T-helper 17 cell (primary cell): ENCODE results near the gene GPR61. TPM values are rescaled to one million over a fixed set of nuclear protein-coding genes. Genes with fewer than 3 reads are reported as not detected.

Experiments
- ATAC-seq: fragments of 150-1000 bp; cut with Tn5 transposase; 2 replicates; pipeline ENCODE4 v1.10.0; 2021; ENCODE audit warnings: mild to moderate bottlenecking, moderate library complexity
- DNase-seq, 3 donors: peaks; one replicate each; pipeline versions ENCODE4 v3.0.0 to v3.0.0-alpha.2; 2020 to 2021
- H3K9me3 ChIP-seq: one replicate; pipeline ENCODE4 v1.7.0; 2013; ENCODE audit warnings: low read length, mild to moderate bottlenecking; ENCODE audit not compliant: control insufficient read depth, poor library complexity, severe bottlenecking
- H3K27ac Mint-ChIP-seq: one replicate; pipeline ENCODE4 v1.8.0; 2022; ENCODE audit warnings: mild to moderate bottlenecking, moderate library complexity, mixed read lengths
- H3K27me3 Mint-ChIP-seq: one replicate; pipeline ENCODE4 v1.8.0; 2022; ENCODE audit warnings: mixed read lengths
- H3K36me3 Mint-ChIP-seq: one replicate; pipeline ENCODE4 v1.8.0; 2022; ENCODE audit warnings: low read depth, mixed read lengths
- H3K4me1 Mint-ChIP-seq: one replicate; pipeline ENCODE4 v1.8.0; 2022; ENCODE audit warnings: mild to moderate bottlenecking, mixed read lengths
- H3K4me3 Mint-ChIP-seq: one replicate; pipeline ENCODE4 v1.8.0; 2022; ENCODE audit warnings: mild to moderate bottlenecking, moderate library complexity, mixed read lengths
- total RNA-seq, 4 donors: library from RNA in 2 of 4; stranded (reverse) in 2 of 4; gene quantifications; one replicate each; pipeline ENCODE4 v1.2.3 and lab custom pipeline; 2022 to 2026

Gene GPR61
- total RNA-seq, 2 donors from 2014 or later: 0.20 to 0.65 TPM

DNA sequence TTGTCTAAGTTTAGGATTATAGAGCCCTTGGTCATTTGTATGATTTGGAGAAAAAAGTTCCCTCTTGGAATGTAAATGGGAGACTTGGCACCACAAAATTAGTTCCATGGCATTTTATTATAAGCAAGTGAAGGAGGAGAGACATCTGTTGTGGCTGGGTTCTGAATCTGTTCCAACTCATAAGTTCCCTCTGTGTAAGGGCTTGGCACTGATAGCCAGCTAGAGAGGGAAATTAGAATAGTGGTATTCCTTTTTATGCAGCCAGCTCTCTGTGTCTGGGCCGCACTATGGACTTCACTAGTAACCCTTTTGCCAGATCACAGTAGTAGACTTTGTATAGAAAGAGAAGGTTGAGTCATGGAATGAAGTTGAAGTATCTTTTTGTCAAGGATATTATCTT lies 39.8 kb downstream of the GPR61 start:
- Mint-ChIP-seq H3K36me3 (peaks cover 7% of the 10 kb centered on the region), H3K27ac (no peak overlapping the region), H3K27me3 (no peaks in the 10 kb centered on the region), H3K4me3 (no peak overlapping the region), H3K4me1 (peaks cover 4% of the 10 kb centered on the region)
- no peaks in the 10 kb centered on the region for H3K9me3 ChIP-seq
- ATAC-seq: no peak
- DNase-seq: no peak

- peaks cover 6% of the 10 kb centered on the region for H3K4me1 Mint-ChIP-seq
- ATAC-seq (no peak), DNase-seq (no peak)
- H3K27ac Mint-ChIP-seq: peak overlapping the region; percentile 41
- H3K36me3 Mint-ChIP-seq: peaks cover 4% of the 10 kb centered on the region
- H3K27me3 Mint-ChIP-seq: no peaks in the 10 kb centered on the region
- H3K4me3 Mint-ChIP-seq: no peak overlapping the region
- H3K9me3 ChIP-seq: no peaks in the 10 kb centered on the region
These were observed 42.3 kb downstream of the GPR61 start for GRCh38 chr1:109582021-109582420.

- Mint-ChIP-seq H3K36me3 (peaks cover 20% of the 10 kb centered on the region), H3K4me1 (peaks cover 16% of the 10 kb centered on the region), H3K4me3 (no peak overlapping the region), H3K27me3 (no peaks in the 10 kb centered on the region), H3K27ac (peak overlapping the region; percentile 27)
- no peaks in the 10 kb centered on the region for H3K9me3 ChIP-seq
- ATAC-seq (no peak), DNase-seq (no peak)
These were observed 45.1 kb downstream of the GPR61 start for GRCh38 chr1:109584766-109585165.

GRCh38 chr1:109586055-109586454 lies 46.4 kb downstream of the GPR61 start:
- Mint-ChIP-seq H3K4me3 (no peak overlapping the region), H3K36me3 (peaks cover 20% of the 10 kb centered on the region), H3K4me1 (peaks cover 19% of the 10 kb centered on the region), H3K27me3 (no peaks in the 10 kb centered on the region), H3K27ac (no peak overlapping the region)
- no peak for ATAC-seq
- no peaks in the 10 kb centered on the region for H3K9me3 ChIP-seq
- DNase-seq: no peak

DNA sequence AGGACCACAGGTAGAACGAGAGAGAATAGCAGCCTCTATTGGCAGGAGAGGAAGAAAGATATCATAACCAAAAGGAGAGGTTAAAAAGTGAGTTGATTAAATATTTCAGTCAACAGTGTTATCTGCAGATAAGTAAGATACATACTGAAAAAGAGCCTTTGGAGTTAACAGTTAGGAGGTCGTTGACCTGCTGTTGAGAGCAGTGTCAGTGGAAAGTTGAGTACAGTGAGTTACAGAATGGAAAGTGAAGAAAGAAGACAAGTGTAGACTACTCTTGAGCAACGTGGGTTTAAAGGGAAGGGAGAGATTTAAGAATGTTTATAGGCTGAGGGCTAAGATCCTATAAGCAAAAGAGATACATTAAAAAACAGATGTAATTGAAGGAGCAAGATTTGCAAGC lies 49.5 kb downstream of the GPR61 start:
- no peaks in the 10 kb centered on the region for H3K27me3 Mint-ChIP-seq
- H3K36me3 Mint-ChIP-seq: peaks cover 20% of the 10 kb centered on the region
- no peaks in the 10 kb centered on the region for H3K9me3 ChIP-seq
- H3K4me3 Mint-ChIP-seq: no peak overlapping the region
- no peak for ATAC-seq
- peaks cover 19% of the 10 kb centered on the region for H3K4me1 Mint-ChIP-seq
- no peak for DNase-seq
- peak overlapping the region; percentile 84 for H3K27ac Mint-ChIP-seq

DNA sequence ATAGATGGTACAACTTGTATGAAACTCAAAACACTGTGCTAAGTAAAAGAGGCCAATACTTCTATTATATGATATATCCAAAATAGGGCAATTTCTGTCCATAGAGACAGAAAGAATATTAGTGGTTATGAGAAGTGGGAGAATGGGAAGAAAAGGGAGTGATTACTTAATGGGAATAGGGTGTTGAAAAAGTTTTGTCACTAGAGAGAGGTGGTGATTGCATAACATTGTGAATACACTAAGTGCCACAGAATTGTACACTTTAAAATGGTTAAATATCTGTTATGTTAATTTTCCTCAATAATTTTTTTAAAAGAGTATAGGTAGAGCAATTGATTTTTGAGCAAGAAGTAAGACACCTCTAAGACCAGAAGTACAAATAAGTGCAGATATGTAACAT lies 50.0 kb downstream of the GPR61 start:
- DNase-seq: no peak
- peak overlapping the region; percentile 84 for H3K27ac Mint-ChIP-seq
- no peak overlapping the region for H3K4me3 Mint-ChIP-seq

GRCh38 chr1:109592916-109593315 lies 53.2 kb downstream of the GPR61 start:
- H3K4me3 Mint-ChIP-seq: no peak overlapping the region
- H3K9me3 ChIP-seq: no peaks in the 10 kb centered on the region
- ATAC-seq (no peak), DNase-seq (no peak)
- peak overlapping the region; percentile 24 for H3K27ac Mint-ChIP-seq
- H3K36me3 Mint-ChIP-seq: peaks cover 15% of the 10 kb centered on the region
- no peaks in the 10 kb centered on the region for H3K27me3 Mint-ChIP-seq
- H3K4me1 Mint-ChIP-seq: peaks cover 11% of the 10 kb centered on the region

More for the DNA sequence above, 50.0 kb downstream of the GPR61 start:
- Mint-ChIP-seq H3K36me3 (peaks cover 20% of the 10 kb centered on the region), H3K27me3 (no peaks in the 10 kb centered on the region), H3K4me1 (peaks cover 16% of the 10 kb centered on the region)
- H3K9me3 ChIP-seq: no peaks in the 10 kb centered on the region
- ATAC-seq: no peak

- peaks cover 8% of the 10 kb centered on the region for H3K4me1 Mint-ChIP-seq
- ATAC-seq (no peak), DNase-seq (no peak)
- no peak overlapping the region for H3K4me3 Mint-ChIP-seq
- no peak overlapping the region for H3K27ac Mint-ChIP-seq
- H3K27me3 Mint-ChIP-seq: no peaks in the 10 kb centered on the region
- no peaks in the 10 kb centered on the region for H3K9me3 ChIP-seq
- peaks cover 2% of the 10 kb centered on the region for H3K36me3 Mint-ChIP-seq
These were observed 55.9 kb downstream of the GPR61 start for GRCh38 chr1:109595531-109595930.

Other genes starting within 250 kb of the GPR61 start
- gene MYBPHL, start 232.9 kb upstream of the GPR61 start, total RNA-seq: not detected
- 1 to 10 TPM in 1 of 2 donors, under 1 TPM in 1; 0.57 to 2.6 TPM for gene SORT1, start 142.0 kb upstream of the GPR61 start, total RNA-seq
- 10 to 100 TPM; 48.6 to 53.1 TPM for gene PSMA5, start 113.4 kb upstream of the GPR61 start, total RNA-seq
- gene SYPL2, start 73.3 kb upstream of the GPR61 start, total RNA-seq: not detected
- 10 to 100 TPM; 14.3 to 16.0 TPM for gene ATXN7L2, start 56.0 kb upstream of the GPR61 start, total RNA-seq
- 10 to 100 TPM; 21.0 to 23.5 TPM for gene CYB561D1, start 45.8 kb upstream of the GPR61 start, total RNA-seq
- 1 to 10 TPM; 6.2 to 8.0 TPM for gene AMIGO1, start 30.1 kb upstream of the GPR61 start, total RNA-seq
- gene GNAI3, start 8.7 kb downstream of the GPR61 start, total RNA-seq: 1 to 10 TPM; 7.8 to 8.8 TPM
- gene GNAT2, start 79.7 kb downstream of the GPR61 start, total RNA-seq: not detected
- 100 to 1,000 TPM; 471 to 552 TPM for gene AMPD2, start 80.0 kb downstream of the GPR61 start, total RNA-seq
- gene GSTM4, start 116.2 kb downstream of the GPR61 start, total RNA-seq: 10 to 100 TPM; 17.0 to 18.0 TPM
- gene GSTM2, start 128.2 kb downstream of the GPR61 start, total RNA-seq: 100 to 1,000 TPM in 1 of 2 donors, 10 to 100 TPM in 1; 44.0 to 117 TPM
- gene GSTM1, start 147.9 kb downstream of the GPR61 start, total RNA-seq: 10 to 100 TPM in 1 of 2 donors, not detected in 1; 34.5 TPM
- under 1 TPM in 1 of 2 donors, not detected in 1; 0.60 TPM for gene GSTM5, start 172.4 kb downstream of the GPR61 start, total RNA-seq
- 1 to 10 TPM; 5.6 to 7.8 TPM for gene GSTM3, start 201.2 kb downstream of the GPR61 start, total RNA-seq
- not detected for gene EPS8L3, start 224.1 kb downstream of the GPR61 start, total RNA-seq